ENCODE data around the gene TNFRSF21.
"Not testable (repeated sequence)": the region's sequence is repeated elsewhere in the genome, so short reads cannot be mapped to it uniquely, and the experiment has no call there.

TNFRSF21 gene

GRCh38 chr6:47309291-47310130, at the start of gene TNFRSF21:
Gene TNFRSF21 (minus strand): TSS chr6:47309905. CDS start chr6:47309511, 394 bp downstream.
- peak; percentile 91 to 94 for DNase-seq

GRCh38 chr6:47358440-47359225, 48.9 kb upstream of the TNFRSF21 start:
- no peak for DNase-seq

- peak; percentile 55 to 61 for DNase-seq
These were observed 48.1 kb upstream of the TNFRSF21 start for GRCh38 chr6:47357827-47358226.

- DNase-seq, result no peak
These were observed 45.8 kb upstream of the TNFRSF21 start for GRCh38 chr6:47355496-47355895.

- DNase-seq, result peak; percentile 98 to 99
These were observed 44.2 kb upstream of the TNFRSF21 start for GRCh38 chr6:47353871-47354270.

- no peak for DNase-seq
These were observed 43.3 kb upstream of the TNFRSF21 start for GRCh38 chr6:47352966-47353365.

GRCh38 chr6:47352194-47352920, 42.7 kb upstream of the TNFRSF21 start:
- peak in 1 of 2 donors; percentile 26 for DNase-seq

GRCh38 chr6:47351621-47352020, 41.9 kb upstream of the TNFRSF21 start:
- peak; percentile 28 to 31 for DNase-seq

- no peak for DNase-seq
These were observed 40.2 kb upstream of the TNFRSF21 start for GRCh38 chr6:47349931-47350330.

GRCh38 chr6:47348316-47348863, 38.7 kb upstream of the TNFRSF21 start:
- no peak for DNase-seq

- DNase-seq, result no peak
These were observed 36.1 kb upstream of the TNFRSF21 start for GRCh38 chr6:47345761-47346160.

- DNase-seq, result no peak
These were observed 34.3 kb upstream of the TNFRSF21 start for GRCh38 chr6:47344022-47344421.

- peak; percentile 50 to 53 for DNase-seq
These were observed 33.9 kb upstream of the TNFRSF21 start for GRCh38 chr6:47343600-47343999.

- no peak for DNase-seq
These were observed 33.1 kb upstream of the TNFRSF21 start for GRCh38 chr6:47342824-47343223.

- no peak for DNase-seq
These were observed 27.8 kb upstream of the TNFRSF21 start for GRCh38 chr6:47337519-47337918.

GRCh38 chr6:47336334-47336733, 26.6 kb upstream of the TNFRSF21 start:
- no peak for DNase-seq

- peak; percentile 74 to 86 for DNase-seq
These were observed 25.8 kb upstream of the TNFRSF21 start for GRCh38 chr6:47335466-47335865.

GRCh38 chr6:47334334-47334733, 24.6 kb upstream of the TNFRSF21 start:
- DNase-seq, result no peak

- not testable (repeated sequence) for DNase-seq
These were observed 18.9 kb upstream of the TNFRSF21 start for GRCh38 chr6:47328606-47329005.

GRCh38 chr6:47328139-47328538, 18.4 kb upstream of the TNFRSF21 start:
- DNase-seq, result not testable (repeated sequence)

GRCh38 chr6:47323887-47324286, 14.2 kb upstream of the TNFRSF21 start:
- DNase-seq, result no peak

- no peak for DNase-seq
These were observed 13.6 kb upstream of the TNFRSF21 start for GRCh38 chr6:47323321-47323720.

- no peak for DNase-seq
These were observed 11.9 kb upstream of the TNFRSF21 start for GRCh38 chr6:47321577-47321976.
